GM12891 (cell line): ENCODE results near the gene LMF2.
"Not testable (repeated sequence)": the region's sequence is repeated elsewhere in the genome, so short reads cannot be mapped to it uniquely, and the experiment has no call there.

ENCODE experiments used
- DNase-seq: peaks from one replicate; pipeline ENCODE4 v3.0.0; 2011; ENCODE audit warnings: low spot score; ENCODE audit not compliant: insufficient read length
- FAIRE-seq: peaks from 2 replicates; lab custom pipeline; 2011; peaks lifted over from hg19 to GRCh38; lab: Jason Lieb, UNC
- PAX5 ChIP-seq: IDR thresholded peaks from 2 replicates; pipeline ENCODE4 v1.6.1; 2011; ENCODE audit warnings: low read length, moderate library complexity, mild to moderate bottlenecking; ENCODE audit not compliant: insufficient read depth, severe bottlenecking
- POLR2A ChIP-seq: IDR thresholded peaks from 2 replicates; pipeline ENCODE4 v1.6.1; 2011; ENCODE audit warnings: low read depth, low read length, control low read depth
- POLR2AphosphoS5 ChIP-seq: IDR thresholded peaks from 2 replicates; pipeline ENCODE4 v1.6.1; 2011; ENCODE audit warnings: low read depth, low read length, control low read depth
- POU2F2 ChIP-seq: IDR thresholded peaks from 2 replicates; pipeline ENCODE4 v1.6.1; 2011; ENCODE audit warnings: low read depth, mild to moderate bottlenecking, control low read depth, low read length, moderate library complexity
- SPI1 ChIP-seq: IDR thresholded peaks from 2 replicates; pipeline ENCODE4 v1.6.1; 2011; ENCODE audit warnings: low read depth, low read length, control low read depth
- TAF1 ChIP-seq: IDR thresholded peaks from 2 replicates; pipeline ENCODE4 v1.6.1; 2011; ENCODE audit warnings: low read depth, low read length, control low read depth

LMF2 gene

GRCh38 chr22:50546326-50547262 is 39.1 kb upstream of the LMF2 start:
- DNase-seq = no peak
- TF ChIP-seq TAF1 = no peak
- no peak for TF ChIP-seq POU2F2
- no peak for TF ChIP-seq PAX5
- TF ChIP-seq SPI1 = no peak
- no peak for TF ChIP-seq POLR2A
- TF ChIP-seq POLR2AphosphoS5 = no peak
- no peak for FAIRE-seq

DNA sequence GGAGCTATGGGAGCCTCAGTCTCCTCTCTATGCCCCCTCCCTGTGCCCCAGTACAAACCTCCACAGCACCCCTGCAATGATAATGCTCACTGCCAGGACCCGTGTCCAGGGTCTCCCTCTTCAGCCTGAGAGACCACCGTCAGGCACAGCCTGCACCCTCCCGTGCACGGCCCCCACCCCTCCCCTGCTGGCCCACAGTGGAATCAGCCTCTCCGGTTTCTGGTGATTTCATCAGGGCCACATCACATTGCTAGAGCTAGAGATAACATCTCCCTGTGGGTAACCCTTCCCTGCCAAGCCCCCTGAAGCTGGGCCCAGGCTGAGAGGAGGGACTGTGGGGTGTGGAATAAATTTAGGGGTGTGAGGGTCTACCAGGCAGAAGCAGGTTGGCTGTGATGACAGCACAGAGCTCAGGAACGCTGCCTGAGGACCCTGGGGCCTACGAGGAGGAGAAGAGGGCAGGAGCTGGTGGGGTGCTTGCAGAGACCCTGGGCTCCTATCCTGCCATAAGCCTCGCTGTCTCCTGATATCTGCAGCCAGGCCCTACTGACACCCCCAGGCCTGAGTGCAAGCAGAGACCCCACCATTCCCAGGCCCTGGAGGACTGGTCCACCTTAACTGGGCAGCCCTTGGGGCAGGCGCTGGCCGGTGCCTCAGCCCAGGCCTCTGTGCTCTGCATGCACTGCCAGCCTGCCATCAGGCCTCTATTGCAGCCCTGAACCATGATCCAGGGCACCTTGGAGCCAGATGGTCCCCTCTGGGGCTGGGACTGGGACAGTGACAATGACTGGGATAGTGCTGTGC is 38.2 kb upstream of the LMF2 start, which contains the start of gene KLHDC7B:
Gene KLHDC7B (plus strand): TSS at position 378 of the 804 bp plus-strand sequence. CDS start 345 bp downstream, at position 723.
- FAIRE-seq (no peak), DNase-seq (no peak)
- TF ChIP-seq POLR2A = no peak
- no peak for TF ChIP-seq POLR2AphosphoS5
- no peak for TF ChIP-seq TAF1
- no peak for TF ChIP-seq POU2F2

- no peak for DNase-seq
- no peak for TF ChIP-seq POLR2A
- TF ChIP-seq POU2F2 = no peak
- no peak for TF ChIP-seq PAX5
- no peak for TF ChIP-seq POLR2AphosphoS5
- no peak for TF ChIP-seq TAF1
- no peak for TF ChIP-seq SPI1
- peak; percentile 28 for FAIRE-seq
Measured at GRCh38 chr22:50544746-50545253, 37.3 kb upstream of the LMF2 start.

- TF ChIP-seq TAF1 (no peak), PAX5 (peak; percentile 77)
- FAIRE-seq = peak; percentile 88
- peak; percentile 80 for DNase-seq
Measured at GRCh38 chr22:50544078-50544745, 36.7 kb upstream of the LMF2 start.

DNA sequence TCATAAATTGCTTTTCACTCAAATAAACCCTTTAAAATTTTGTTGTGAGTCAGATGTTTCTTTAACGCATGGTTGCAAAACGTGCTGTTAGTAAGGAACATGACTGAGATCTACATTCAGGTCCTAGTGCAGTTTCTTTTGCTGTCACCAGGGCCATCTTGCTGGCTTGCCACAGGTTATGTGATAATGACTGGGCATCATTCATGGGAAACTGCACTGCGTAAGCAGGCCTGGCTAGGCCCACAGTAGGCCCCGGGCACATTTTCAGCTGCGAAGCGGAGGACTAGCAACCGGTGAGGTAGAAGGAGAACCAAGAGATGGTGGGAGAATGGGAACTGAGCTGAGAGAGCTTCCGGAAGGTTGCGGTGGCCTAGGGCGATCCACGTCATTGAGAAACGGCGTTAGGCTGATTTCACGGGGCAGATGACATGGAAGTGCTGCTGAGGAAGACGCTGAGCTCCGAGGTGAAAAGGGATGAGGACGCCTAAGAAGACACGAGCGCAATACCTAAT is 35.0 kb upstream of the LMF2 start:
- FAIRE-seq (peak; percentile 97), DNase-seq (no peak)
- TF ChIP-seq TAF1 (no peak), SPI1 (no peak), POLR2A (peak; percentile 15; the same call in 1 of the 2 replicates), POU2F2 (0 out of 2 replicates have a peak, but pooled peaks have one; percentile 34), PAX5 (no peak), POLR2AphosphoS5 (peak; percentile 51; the same call in 1 of the 2 replicates)

- peak; percentile 82 for FAIRE-seq
- DNase-seq = not testable (repeated sequence)
Measured at GRCh38 chr22:50541667-50542026, 34.1 kb upstream of the LMF2 start.

- DNase-seq = no peak
- TF ChIP-seq TAF1 (no peak), POLR2AphosphoS5 (no peak), POU2F2 (no peak), PAX5 (no peak), SPI1 (no peak), POLR2A (no peak)
- no peak for FAIRE-seq
Measured at GRCh38 chr22:50540381-50540780, 32.9 kb upstream of the LMF2 start.

DNA sequence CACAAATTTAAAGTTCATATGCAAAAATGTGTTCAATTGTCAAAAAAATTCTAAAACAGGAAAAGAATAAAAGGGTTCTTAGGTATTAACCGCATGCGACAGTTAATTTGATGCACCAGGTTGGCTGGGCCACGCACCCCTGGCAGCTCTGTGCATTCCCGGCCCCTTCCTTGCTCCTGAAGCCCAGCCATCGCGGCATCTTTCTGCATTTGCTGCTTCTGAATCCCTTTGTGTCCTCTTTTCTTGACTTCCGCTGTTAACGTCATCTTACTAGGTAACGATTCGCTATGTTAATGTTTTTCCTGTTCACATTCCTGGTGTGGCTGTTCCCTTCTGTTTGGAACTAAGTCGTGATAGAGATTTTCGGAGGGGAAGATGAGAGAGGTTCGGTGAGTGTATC is 30.3 kb upstream of the LMF2 start:
- DNase-seq = no peak
- no peak for TF ChIP-seq POU2F2
- TF ChIP-seq SPI1 = no peak
- no peak for TF ChIP-seq TAF1
- TF ChIP-seq POLR2A = no peak
- TF ChIP-seq POLR2AphosphoS5 = no peak
- TF ChIP-seq PAX5 = no peak
- FAIRE-seq = no peak

GRCh38 chr22:50536226-50536625 is 28.7 kb upstream of the LMF2 start:
- peak; percentile 62 for FAIRE-seq
- TF ChIP-seq POU2F2 (no peak), PAX5 (no peak), TAF1 (no peak), SPI1 (no peak), POLR2AphosphoS5 (no peak), POLR2A (no peak)

More at GRCh38 chr22:50536226-50536625, 28.7 kb upstream of the LMF2 start:
- DNase-seq = no peak
